ENCODE data around the gene DNAH12.
"Not testable (repeated sequence)": the region's sequence is repeated elsewhere in the genome, so short reads cannot be mapped to it uniquely, and the experiment has no call there.

Gene DNAH12

DNA sequence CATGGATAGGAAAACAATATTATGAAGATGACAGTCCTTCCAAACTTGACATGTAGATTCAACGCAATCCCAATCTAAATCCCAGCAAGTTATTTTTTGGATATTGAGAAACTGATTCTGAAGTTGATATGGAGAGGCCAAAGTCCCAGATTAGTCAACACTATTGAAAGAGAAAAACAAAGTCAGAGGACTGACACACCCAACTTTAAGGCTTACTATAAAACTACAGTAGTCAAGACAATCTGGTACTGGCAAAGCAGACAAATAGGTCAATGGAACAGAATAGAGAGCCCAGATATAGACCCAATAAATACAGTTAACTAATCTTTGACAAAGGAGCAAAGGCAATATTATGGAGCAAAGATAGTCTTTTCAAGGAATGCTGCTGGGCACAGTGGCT lies 132.4 kb downstream of the DNAH12 start:
- no peak for DNase-seq (ENCODE audit: low read depth)

GRCh38 chr3:57409471-57409870 lies 134.7 kb downstream of the DNAH12 start:
- no peak for DNase-seq (ENCODE audit: low read depth)

- no peak for DNase-seq (ENCODE audit: low read depth)
Measured at GRCh38 chr3:57402675-57403074, 141.5 kb downstream of the DNAH12 start.

DNA sequence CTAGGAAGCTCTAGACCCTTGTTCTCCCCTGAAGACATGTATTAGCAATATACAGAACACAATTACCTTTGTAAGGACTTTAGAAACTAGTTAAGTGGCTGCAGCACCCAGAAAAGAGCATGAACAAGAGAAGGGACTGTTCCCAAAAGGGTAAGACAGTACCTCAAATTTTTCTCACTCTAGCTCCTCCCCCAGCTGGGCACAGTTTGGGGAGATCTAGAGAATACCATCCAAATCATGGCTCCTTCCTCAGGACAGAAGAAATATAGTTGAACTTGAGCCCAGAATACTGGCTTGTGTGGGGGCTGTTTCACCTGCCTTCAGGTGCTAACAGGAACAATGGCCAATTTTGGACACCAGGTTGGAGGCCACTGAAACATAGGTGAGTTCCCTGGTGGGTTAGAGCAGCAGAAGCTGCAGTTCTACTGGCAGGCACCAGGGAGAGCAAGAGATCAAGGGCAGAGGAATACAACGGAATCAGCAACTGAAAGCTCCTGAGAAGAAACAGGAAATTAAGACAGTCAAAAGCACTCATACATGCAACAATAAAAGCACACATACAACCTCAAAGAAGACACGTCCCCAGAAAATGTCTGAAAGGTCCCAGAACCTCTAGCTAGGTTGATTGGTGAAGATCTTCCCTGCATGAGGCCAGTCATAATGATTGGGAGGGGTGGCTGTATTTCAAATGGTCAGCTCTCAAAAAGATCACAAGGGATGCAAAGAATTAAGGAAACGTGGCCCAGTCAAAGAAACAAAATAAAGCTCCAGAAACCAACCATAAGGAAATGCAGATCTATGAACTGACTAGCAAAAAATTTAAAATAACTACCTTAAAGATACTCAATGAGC lies 146.7 kb downstream of the DNAH12 start:
- peak; percentile 5 for DNase-seq (ENCODE audit: low read depth)

DNA sequence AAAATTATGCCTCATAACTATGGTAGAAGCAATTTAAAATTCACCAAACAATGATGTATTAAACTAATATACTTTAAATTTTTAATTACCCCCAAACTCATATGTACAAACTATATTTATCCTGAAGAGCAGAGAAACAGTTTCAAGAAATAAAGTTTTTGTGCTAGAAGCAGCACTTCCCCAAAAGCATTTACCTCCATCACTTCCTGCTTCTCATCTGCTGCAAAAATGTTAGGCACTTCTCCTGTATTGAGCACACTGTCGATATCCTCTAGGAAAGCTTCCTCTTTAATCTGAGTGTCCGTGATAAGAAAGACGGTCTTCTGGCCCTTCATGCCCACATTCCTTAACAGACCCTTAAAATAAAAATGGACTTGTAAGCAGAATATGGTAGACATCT lies 150.2 kb downstream of the DNAH12 start:
- no peak for DNase-seq (ENCODE audit: low read depth)

DNA sequence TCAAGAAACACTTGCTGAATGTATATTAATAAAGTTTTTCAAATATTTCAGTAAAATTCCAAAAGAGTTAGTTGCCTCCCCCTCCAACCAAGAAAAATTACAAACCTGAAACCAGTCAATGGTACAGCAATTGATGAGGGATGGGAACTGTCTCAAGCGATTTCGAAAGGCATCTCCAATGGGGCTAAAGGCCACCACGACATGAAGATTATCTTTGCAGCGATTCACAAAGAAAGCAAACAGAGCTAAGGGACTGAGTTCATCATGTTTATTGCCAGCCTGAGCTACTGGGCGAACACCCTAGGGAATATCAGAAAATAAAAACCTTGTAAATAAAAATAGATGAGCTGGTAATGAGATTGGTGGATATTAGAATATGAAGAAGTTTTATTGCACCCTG lies 152.4 kb downstream of the DNAH12 start:
- DNase-seq (ENCODE audit: low read depth), result no peak

GRCh38 chr3:57389271-57389670 lies 154.9 kb downstream of the DNAH12 start:
- DNase-seq (ENCODE audit: low read depth), result no peak

DNA sequence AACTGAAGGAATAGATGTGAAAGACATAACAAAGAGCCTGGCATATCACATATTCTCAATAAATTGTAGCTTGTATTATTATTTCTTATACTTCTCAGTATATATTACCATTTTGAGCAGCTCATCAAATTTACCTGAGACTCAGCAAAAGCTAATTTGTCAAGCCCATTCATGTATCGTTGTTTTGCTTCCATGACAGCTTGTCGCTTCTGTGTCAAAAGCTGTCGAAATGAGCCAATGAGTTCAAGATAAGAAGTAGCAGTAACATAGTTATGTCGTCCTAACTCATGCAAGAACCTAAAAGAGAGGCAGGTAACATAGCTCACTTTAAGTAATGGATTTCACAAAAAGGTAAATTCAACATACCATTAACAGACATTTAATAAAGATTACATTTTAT lies 157.8 kb downstream of the DNAH12 start:
- no peak for DNase-seq (ENCODE audit: low read depth)

DNA sequence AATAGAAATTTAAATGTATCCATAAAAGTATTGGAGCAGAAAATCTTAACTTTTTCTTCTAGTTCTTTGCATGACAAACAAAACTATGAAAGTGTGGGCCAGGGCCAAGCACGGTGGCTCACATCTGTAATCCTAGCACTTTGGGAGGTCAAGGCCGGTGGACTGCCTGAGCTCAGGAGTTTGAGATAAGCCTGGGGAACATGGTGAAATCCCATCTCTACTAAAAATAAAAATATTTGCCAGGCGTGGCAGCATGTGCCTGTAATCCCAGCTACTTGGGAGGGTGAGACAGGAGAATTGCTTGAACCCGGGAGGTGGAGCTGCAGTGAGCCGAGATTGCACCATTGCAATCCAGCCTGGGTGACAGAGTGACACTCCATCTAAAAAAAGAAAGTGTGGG lies 158.6 kb downstream of the DNAH12 start:
- DNase-seq (ENCODE audit: low read depth), result no peak

DNA sequence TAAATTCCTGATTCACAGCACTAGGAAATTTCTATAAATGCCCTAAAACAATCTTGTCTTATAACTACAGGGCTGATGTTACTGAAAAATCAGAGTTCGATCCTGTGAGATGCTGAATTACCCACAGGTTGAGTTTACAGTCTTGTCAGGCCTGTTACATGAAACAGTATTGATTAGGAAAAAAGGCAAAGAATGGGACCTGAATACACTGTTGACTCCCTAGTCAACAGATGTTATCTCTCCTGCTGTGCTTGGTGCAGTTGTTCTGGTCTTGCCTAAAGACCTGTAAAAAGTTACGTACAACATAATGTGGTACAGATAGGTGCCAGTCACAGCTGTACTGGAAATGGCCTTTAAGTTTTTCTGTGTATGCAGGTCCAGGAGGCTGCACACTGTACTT lies 160.3 kb downstream of the DNAH12 start:
- DNase-seq (ENCODE audit: low read depth), result no peak

DNA sequence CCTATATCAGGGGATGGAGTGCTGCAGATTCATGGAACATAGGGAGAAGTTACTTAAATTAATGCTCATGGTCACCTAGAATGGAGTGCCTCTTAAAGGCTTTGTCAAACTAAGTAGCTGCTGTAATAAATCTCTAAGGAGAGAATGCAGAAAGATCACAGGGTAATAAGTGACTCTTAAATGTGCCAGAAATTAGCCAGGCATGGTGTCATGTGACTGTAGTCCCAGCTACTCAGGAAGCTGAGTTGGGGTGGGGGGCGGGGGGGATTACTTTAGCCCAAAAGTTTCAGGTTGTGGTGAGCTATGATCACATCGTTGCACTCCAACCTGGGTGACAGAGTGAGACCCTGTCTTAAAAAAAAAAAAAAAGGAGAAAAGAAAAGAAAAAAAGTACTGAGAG lies 160.7 kb downstream of the DNAH12 start:
- DNase-seq (ENCODE audit: low read depth), result no peak

GRCh38 chr3:57382933-57383332 lies 161.2 kb downstream of the DNAH12 start:
- no peak for DNase-seq (ENCODE audit: low read depth)

- no peak for DNase-seq (ENCODE audit: low read depth)
Measured at GRCh38 chr3:57370341-57370740, 173.8 kb downstream of the DNAH12 start.

- not testable (repeated sequence) for DNase-seq (ENCODE audit: low read depth)
Measured at GRCh38 chr3:57365089-57365488, 179.1 kb downstream of the DNAH12 start.

DNA sequence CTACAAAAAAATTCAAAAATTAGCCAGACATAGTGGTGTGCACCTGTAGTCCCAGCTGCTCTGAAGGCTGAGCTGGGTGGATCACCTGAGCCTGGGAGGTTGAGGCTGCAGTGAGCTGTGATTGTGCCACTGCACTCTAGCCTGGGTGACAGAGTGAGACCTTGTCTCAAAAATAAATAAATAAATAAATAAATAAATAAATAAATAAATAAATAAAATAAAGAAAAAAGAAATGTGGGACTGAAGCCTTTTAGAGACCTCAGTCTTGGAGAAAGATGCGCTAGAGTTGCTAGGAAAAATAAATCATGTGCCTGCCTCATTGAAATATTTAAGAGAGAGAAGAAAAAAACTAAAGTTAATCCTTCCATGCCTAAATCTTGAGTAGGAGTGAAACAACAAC lies 187.9 kb downstream of the DNAH12 start:
- DNase-seq (ENCODE audit: low read depth), result not testable (repeated sequence)

- no peak for DNase-seq (ENCODE audit: low read depth)
Measured at GRCh38 chr3:57354768-57355167, 189.4 kb downstream of the DNAH12 start.

- DNase-seq (ENCODE audit: low read depth), result no peak
Measured at GRCh38 chr3:57350271-57350670, 193.9 kb downstream of the DNAH12 start.

DNA sequence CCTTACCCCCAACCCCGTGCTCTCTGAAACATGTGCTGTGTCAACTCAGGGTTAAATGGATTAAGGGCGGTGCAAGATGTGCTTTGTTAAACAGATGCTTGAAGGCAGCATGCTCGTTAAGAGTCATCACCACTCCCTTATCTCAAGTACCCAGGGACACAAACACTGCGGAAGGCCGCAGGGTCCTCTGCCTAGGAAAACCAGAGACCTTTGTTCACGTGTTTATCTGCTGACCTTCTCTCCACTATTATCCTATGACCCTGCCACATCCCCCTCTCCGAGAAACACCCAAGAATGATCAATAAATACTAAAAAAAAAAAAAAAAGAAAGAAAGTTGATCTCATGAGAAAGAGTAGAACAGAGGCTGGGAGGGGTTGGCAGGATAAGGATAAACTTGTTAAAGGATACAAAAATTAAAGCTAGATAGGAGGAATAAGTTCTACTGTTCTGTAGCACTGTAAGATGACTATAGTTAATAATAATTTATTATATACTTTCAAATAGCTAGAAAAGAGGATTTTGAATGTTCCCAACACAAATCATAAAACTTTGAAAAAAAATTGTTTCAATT lies 205.0 kb downstream of the DNAH12 start:
- DNase-seq (ENCODE audit: low read depth), result not testable (repeated sequence)

DNA sequence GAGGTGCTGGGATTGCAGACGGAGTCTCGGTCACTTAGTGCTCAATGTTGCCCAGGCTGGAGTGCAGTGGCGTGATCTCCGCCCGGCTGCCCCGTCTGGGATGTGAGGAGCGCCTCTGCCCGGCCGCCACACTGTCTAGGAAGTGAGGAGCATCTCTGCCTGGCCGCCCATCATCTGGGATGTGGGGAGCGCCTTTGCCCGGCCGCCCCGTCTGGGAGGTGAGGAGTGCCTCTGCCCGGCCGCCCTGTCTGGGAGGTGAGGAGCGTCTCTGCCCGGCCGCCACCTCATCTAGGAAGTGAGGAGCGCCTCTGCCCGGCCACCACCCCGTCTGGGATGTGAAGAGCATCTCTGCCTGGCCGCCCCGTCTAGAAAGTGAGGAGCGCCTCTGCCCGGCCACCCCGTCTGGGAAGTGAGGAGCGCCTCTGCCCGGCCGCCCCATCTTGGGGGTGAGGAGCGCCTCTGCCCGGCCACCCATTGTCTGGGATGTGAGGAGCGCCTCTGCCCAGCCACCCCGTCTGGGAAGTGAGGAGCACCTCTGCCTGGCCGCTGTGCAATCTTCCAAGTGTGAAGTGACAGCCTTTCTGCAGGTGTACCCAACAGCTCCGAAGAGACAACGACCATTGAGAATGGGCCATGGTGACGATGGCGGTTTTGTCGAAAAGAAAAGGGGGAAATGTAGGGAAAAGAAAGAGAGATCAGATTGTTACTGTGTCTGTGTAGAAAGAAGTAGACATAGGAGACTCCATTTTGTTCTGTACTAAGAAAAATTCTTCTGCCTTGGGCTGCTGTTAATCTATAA lies 205.7 kb downstream of the DNAH12 start:
- not testable (repeated sequence) for DNase-seq (ENCODE audit: low read depth)

GRCh38 chr3:57335283-57335938 lies 208.7 kb downstream of the DNAH12 start:
- no peak for DNase-seq (ENCODE audit: low read depth)

GRCh38 chr3:57331078-57331610 lies 213.0 kb downstream of the DNAH12 start:
- DNase-seq (ENCODE audit: low read depth), result no peak

- not testable (repeated sequence) for DNase-seq (ENCODE audit: low read depth)
Measured at GRCh38 chr3:57326498-57326897, 217.6 kb downstream of the DNAH12 start.

Data from stimulated activated CD8-positive, alpha-beta memory T cell treated with anti-CD3 and anti-CD28 coated beads, Interleukin-15, amount 100 ng/mL, for 24 hours (primary cell).